Measurements from ENCODE around the gene TAF4.

- TF ChIP-seq CTCF (conservative IDR thresholded peaks at IDR 0.05), result no peak
- TF ChIP-seq ZFX (IDR thresholded peaks at IDR 0.05), result no peak
Measured at GRCh38 chr20:62029949-62030348, 35.7 kb downstream of the TAF4 start.

Measured in C4-2B (cell line).